Globus pallidus (tissue), 1 donor: ENCODE data around the gene DSG4.

ENCODE experiments used
- DNase-seq: peaks from one replicate; pipeline ENCODE4 v3.0.0-alpha.2; 2015; ENCODE audit warnings: low spot score

The DSG4 gene

DNA sequence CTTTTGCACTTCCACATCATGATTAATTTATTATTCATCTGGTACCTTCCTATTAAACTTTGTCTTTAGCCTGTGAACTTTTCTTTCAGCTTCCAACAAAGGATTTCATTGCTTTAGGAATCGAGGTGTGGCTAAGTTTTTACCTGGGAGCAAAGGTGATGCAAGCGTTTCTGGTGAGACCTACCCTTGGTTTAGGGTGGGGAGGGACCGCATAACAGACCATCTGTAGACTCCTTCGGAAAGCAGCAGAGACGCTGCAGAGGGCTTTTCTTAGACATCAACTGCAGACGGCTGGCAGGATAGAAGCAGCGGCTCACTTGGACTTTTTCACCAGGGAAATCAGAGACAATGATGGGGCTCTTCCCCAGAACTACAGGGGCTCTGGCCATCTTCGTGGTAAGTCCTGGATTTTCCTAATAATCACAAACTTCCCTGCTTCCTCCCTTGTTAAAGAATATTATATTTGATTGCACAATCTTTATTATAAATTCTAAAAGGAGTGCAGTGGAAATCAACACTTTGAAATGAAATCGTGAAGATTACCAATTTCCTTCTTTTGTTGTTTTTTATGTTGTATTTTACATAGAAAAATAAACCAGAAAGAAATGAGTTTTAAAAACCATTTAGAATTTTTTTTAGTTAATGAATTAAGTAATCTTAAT, 71.1 kb downstream of the DSG4 start, which contains the start of gene DSG3:
DSG3 (plus strand) TSS at position 212 of the 662 bp plus-strand sequence; CDS start at position 349, 137 bp downstream.
- no peak for DNase-seq

DNA sequence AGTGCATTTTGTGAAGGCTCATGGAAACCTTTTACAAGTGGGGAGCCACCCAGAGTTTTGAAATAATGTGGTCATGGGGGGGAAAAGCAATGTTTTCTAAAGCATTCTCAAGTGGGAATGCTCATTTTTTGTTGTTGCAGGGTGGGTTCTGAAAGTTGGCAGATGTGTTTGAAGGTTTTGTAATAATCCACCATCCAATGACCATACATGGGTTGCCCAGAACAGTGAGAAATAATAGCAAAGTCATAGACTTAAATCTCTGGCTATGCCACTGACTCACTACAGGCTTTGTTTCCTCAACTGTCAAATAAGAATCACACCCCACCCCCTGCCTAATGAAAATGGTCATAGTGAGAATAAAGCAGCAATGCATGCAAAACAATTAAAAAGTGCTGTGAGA, 73.8 kb downstream of the DSG4 start:
- DNase-seq, result no peak

DNA sequence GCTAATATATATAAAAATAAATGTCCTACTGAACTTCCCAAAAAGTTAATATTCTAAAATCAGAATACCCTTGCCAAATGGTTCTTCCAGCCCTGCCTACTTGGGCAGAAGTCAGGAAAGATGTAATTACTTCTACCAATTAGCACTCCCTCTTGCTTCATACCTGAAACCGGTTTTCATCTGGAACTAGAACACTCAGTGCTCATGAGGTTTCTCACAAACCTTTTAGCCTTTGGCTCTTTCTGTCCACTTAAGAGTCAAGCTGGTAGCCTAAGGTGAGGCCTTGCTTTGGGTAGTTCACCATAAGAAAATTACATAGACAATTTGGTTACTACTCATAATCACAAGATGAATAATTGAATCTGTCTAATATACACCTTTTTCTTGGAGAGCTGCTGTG, 75.0 kb downstream of the DSG4 start:
- no peak for DNase-seq

DNA sequence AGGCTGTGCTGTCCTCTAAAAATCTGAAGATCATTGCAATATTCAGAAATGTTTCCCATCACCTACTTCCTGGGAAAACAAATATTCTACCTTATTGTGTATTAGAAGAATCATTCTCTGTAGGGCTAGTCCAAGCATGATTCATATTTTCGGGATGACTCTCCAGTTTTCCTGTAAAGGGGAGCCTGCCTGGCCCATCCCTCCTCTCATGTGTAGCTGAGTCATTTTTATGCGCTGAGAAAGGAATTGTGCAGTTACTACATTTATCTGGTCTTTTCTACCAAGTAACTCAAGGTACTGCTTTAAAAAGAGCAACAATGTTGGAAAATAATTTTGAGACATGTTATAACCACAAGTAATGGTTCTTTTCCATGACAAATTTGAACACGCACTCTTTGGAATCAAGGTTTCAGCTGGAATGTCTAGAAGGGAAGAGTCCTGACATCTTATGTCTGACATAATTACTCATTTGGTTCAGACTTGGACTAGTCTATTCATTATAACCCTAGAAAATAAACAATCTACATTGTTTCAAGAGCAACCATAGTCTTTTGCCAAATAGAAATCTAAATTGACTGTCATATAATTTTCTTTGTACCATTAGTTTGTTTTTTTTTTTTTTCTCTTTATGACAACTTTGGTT, 77.6 kb downstream of the DSG4 start:
- no peak for DNase-seq
